ENCODE measurements around the gene PHF5A.

- TF ChIP-seq, protein P1, sequence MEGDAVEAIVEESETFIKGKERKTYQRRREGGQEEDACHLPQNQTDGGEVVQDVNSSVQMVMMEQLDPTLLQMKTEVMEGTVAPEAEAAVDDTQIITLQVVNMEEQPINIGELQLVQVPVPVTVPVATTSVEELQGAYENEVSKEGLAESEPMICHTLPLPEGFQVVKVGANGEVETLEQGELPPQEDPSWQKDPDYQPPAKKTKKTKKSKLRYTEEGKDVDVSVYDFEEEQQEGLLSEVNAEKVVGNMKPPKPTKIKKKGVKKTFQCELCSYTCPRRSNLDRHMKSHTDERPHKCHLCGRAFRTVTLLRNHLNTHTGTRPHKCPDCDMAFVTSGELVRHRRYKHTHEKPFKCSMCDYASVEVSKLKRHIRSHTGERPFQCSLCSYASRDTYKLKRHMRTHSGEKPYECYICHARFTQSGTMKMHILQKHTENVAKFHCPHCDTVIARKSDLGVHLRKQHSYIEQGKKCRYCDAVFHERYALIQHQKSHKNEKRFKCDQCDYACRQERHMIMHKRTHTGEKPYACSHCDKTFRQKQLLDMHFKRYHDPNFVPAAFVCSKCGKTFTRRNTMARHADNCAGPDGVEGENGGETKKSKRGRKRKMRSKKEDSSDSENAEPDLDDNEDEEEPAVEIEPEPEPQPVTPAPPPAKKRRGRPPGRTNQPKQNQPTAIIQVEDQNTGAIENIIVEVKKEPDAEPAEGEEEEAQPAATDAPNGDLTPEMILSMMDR (IDR thresholded peaks at IDR 0.05; ENCODE audit: poor library complexity), result no peak
- no peak for TF ChIP-seq EZH2 (IDR thresholded peaks at IDR 0.05; ENCODE audit: borderline replicate concordance)
Measured at GRCh38 chr22:41513391-41513790, 44.9 kb upstream of the PHF5A start.

All from hepatocyte (in vitro differentiated cells).